Left colon (tissue), 2 donors: ENCODE results near the gene PLEKHA6. TPM values are rescaled to one million over a fixed set of nuclear protein-coding genes. Genes with fewer than 3 reads are reported as not detected.
A peak's percentile ranks its signal among the peaks of the same experiment; 100 is the strongest.

Source experiments
- ATAC-seq: fragments of 200-7000 bp; cut with Tn5 transposase; one replicate; pipeline ENCODE4 v1.9.1; 2020; ENCODE audit warnings: mild to moderate bottlenecking, moderate library complexity
- DNase-seq, 2 donors: peaks; one replicate each; pipeline ENCODE4 v3.0.0-alpha.2; 2020
- intact Hi-C, 2 donors: fragments of 100-400 bp; cut with DNase I in 1 of 2; cut with micrococcal nuclease in 1 of 2; formaldehyde crosslinking; loops; one replicate each; pipeline versions ENCODE4 v1.11.2 to v1.14.0; 2022; cut with DNase I, micrococcal nuclease
- total RNA-seq, 2 donors: library from RNA; stranded (reverse); fragmentation: NEBNext Ultra II Directional; extraction: Animal tissue kit (Norgen Biotek cat#: 25700); gene quantifications; one replicate each; pipeline ENCODE4 v1.2.1, GENCODE V29; 2021
- donor health status: DM: no; HTN: no; CAD: no.
- donor health status: DM: yes; HTN: yes; CAD: no.

The PLEKHA6 gene
- total RNA-seq, 2 donors from 2014 or later: 110 to 131 TPM

DNA sequence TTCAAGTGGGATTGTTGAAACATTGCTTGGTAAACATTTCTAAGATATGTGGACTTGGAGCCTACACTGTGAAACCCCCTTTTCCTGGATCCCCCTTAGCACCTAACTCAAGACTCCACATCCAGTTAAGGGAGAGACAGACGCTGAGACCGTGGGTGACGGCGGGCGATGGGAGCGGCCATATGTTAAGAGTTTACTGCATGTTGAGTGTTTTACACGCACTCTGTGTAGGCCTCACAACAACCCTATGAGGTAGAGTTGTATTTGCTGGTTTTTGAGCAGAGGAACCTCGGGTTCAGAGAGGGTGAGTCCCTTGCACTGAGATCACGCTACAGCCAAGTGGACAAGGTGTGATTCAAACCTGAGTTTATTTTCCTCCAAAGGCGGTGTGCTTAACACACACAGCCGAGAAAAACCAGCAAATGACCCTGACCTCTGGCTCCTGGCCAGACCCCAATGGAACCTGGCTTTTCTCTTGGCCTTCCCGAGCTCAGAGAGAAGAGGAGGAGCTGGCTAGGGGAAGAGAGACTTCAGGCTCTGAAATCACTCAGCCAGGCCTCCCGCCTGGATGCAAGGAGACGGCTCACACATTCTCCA is 99.0 kb downstream of the PLEKHA6 start:
- intact Hi-C loops: loop anchor here (5.0 to 10.0 kb wide), 2 partner anchors 102 to 104 kb away; no protein-coding TSS in a partner anchor
- no peak for ATAC-seq
- no peak for DNase-seq

DNA sequence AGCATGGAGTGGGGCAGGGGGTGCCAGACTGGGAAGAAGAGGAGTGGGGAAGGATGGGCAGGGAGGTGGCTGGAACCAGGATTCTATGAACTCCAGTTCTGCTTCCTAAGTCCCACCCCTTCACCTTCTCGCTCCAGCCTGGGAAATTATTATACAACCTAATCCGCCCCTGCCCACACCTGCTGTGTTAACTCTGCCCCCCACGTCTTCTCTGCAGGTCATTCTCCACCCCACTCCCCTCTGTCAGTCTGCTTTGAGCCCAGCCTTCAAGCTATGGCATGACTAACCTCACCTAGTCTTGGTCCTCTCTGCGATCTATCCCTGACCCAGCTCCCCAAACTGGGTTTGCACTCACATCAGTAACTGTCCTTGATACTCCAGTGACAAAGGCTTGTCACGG is 99.9 kb downstream of the PLEKHA6 start:
- ATAC-seq: no peak
- intact Hi-C loops: loop anchor here (5.0 to 10.0 kb wide), 2 partner anchors 103 to 105 kb away; no protein-coding TSS in a partner anchor
- DNase-seq: no peak

DNA sequence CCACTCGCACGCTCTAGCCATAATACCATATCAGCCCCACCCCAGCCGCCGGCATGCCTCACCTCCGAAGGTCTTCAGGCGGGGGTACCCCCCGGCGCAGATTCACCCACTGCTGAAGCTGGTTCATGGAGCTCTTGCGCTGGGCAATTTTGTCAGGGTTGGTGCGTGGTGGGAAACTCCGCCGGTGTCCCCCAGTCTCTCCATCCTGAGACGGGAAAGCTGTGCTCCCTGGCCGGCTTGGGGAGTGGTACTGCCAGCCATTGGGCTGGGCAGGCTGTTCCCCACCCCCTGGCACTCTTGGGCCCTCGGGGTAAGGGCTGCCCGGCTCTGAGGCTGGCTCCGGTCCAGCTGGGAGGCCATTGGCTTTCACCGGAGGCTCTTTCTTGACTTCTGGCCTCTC is 100.5 kb downstream of the PLEKHA6 start:
- ATAC-seq (peak; percentile 7), DNase-seq (no peak)
- intact Hi-C loops: no loop called here

DNA sequence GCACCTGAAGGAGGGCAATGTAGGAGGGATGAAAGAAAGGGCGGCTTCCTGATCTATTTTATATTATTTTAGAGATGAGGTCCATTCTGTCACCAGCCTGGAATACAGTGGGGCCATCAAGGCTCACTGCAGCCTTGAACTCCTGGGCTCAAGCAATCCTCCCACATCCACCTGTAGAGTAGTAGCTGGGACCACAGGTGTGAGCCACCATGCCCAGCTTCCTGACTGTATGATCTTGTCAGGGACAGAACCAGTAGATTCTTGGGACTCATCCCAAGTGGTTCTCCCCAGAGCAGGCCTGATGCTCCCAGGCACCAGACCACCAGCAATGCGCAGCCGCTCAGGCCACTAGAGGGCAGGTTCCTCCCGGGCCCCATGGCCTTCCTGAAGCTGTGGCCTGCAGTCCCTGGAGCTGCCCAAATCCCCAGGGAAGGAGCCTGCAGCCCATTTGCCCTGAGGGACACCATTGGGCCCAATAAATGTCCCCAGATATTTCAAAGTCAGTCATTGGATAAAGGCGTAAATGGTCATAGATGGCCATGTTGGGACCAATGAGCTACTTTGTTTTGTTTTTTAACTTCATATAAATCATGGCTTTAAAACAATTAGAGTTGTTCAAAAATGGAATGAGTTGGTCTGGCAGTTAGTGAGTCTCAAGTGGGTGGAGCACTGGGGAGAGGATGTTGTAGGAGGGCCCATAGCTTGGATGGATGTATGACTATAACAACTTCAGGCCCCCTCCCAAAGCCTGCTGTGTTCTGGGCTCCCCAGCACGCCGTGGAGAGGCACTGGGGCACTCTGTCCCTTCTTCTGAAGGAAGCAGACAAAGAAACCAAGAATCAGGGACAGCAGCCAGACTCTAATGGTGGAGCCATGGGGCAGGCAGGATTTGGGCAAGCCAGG is 101.3 kb downstream of the PLEKHA6 start:
- peak in 1 of 2 donors; percentile 61 for DNase-seq

DNA sequence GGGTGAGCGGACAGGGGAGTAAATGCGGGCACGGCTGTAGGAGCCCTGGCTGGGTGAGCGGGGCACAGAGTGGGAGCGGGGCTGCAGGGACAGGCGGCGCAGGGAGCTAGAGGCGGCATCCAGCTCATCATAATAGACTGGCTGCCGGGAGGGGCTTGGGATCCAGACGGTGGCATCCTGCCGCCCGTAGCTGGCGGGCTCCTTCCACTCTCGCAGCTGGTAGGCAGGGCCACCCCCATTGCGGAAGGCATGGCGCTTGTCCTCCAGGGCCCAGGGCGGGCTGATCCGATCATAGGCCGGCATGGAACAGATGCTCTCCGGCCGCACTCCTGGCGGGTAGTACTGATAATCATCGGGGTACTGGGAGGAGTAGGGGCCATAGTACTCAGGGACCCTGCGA is 102.3 kb downstream of the PLEKHA6 start:
- intact Hi-C loops: no loop called here
- ATAC-seq (no peak), DNase-seq (no peak)

More for the DNA sequence above, 101.3 kb downstream of the PLEKHA6 start:
- ATAC-seq: peak; percentile 66
- intact Hi-C loops: no loop called here

DNA sequence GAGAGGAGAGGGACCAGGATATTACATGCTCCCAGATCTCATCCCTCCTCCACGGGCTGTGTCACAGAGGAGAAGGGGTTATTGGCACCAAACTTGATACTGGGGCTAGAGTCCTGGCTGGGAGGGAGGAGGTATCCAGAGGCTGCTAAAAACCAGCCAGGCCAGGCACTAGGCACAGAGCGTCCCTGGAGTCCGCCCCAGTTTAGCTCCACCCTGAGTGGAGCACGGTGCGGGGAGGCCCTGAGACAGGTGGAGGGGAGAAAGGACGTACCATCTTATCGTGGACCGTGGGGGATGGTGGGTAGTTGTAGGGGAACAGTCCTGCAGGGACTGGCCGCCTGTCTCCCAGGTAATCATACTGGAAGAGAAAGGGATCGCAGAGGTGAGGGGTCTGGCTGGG is 103.2 kb downstream of the PLEKHA6 start:
- no peak for ATAC-seq
- intact Hi-C loops: no loop called here
- DNase-seq: no peak

DNA sequence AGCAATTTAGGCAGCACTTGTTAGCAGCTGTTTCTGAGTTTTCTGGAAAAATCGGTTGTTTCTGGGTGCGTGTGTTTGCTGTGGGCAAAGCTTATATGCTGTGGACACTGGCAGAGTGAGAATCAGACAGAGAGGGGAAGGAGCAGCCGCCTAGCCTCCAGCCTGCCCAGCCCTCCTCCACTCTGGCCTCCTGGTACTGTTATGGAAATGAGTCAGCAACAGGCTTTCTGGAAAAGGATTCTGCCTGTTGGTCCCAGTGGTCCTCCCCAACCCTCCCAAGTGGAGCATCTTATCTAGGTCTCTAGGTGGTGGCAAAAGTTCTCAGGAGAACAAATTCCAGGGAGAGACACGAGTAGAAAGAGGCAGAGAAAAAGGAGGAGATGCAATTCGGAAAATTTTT is 103.8 kb downstream of the PLEKHA6 start:
- no peak for ATAC-seq
- intact Hi-C loops: no loop called here
- DNase-seq: no peak

DNA sequence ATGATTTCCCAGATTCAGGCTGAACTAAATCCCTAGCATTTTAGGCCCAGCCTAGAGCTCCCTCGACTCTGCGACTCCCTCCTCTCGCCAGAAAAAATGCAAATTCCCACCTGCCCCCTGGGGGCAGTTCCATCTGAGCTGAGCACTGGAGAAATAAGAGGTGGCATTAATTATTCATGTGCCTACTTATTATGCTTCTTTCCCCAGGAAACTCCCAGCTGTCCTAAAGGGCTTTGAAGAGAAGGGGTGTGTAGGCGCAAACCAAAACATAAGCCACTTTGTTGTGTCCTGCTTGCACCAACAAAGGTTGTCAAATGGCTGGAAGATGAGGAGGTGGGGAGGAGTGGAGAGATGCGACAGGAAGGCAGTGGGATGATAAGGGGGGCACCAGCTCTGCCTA is 104.5 kb downstream of the PLEKHA6 start:
- ATAC-seq: no peak
- DNase-seq: no peak
- intact Hi-C loops: no loop called here

DNA sequence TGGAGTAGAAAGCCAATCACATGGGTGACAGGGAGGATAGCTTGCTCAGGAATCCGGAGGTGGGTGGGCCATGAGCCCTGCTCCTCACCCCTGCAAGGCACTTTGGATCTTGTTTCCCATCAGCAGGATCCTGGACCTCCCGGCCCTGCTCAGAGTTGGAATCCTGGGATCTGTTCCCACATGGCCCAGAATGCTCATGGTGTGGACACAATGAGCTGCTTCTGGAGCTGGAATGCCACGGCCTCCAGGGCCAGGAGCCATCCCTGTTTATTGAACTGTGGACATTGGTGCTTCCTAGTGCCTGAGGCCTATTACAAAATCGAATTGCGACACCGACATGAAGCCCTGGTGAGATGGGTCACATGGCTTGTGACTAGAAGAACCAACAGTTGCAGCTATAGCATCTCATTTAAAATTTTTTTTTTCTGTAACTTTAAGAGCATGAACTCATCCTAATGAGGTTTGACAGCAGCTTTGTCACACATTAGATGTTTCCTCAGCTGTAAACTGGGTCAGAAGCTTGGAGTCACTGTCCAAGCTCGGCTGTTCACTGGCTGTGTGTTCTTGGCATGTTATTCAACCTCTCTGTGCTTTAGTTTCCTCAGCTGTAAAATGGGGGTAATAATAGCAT is 105.6 kb downstream of the PLEKHA6 start:
- ATAC-seq (no peak), DNase-seq (peak; percentile 14 to 51)
- intact Hi-C loops: no loop called here

DNA sequence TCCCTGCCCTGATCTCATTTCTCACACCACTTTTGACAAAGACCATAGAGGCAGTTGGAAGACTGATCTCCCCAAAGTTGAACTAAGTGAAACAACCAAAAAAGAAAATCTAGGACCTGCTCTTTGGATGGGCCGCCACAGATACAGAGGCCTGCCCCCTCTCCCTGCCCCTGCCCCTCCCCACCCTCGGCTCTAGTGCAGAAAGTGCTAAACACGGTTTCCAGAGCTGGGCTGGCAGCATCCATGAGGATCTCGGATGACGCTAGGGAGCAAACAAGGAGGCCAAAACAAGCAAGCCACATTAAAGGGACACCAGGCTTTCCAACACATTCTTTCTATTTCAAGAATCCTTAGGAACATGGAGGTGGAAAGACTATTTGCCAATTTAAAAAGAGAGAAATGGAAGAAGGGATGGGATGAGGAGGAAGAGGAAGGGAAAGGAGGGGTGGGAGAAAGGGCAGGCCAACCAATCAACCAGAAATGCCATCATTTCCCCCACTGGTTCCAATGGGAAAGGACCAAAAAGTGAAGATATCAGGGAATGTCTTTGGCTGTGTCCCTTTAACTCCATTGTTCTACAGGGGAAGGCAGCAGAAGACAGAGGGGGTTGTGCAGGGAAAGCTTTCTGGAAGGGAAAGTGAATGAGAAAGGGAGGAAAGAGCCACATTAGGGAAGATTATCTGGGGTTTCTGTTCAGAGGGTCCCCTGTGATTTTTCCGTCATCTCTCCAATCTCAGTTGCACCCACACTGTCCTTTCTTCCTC is 107.6 kb downstream of the PLEKHA6 start:
- DNase-seq (no peak), ATAC-seq (no peak)
- intact Hi-C loops: no loop called here

DNA sequence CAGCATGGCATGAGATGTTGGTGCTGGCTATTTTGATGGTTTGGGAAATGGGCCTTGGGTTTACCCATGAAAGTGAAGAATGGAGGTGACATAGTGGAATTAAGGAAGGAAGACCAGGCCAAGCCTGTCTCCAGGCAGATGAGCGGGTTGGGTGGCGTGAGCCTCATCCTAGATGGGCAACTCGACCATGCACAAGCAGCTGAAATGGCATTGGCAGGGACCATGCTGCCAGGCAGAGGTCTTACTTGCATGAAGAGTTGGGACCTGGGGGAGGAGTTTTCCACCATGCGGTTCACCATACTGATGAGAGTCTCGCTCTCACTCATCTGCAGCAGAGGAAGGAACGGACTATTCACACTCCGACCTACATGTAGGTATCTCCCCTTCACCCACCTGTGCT is 108.4 kb downstream of the PLEKHA6 start:
- no peak for ATAC-seq

DNA sequence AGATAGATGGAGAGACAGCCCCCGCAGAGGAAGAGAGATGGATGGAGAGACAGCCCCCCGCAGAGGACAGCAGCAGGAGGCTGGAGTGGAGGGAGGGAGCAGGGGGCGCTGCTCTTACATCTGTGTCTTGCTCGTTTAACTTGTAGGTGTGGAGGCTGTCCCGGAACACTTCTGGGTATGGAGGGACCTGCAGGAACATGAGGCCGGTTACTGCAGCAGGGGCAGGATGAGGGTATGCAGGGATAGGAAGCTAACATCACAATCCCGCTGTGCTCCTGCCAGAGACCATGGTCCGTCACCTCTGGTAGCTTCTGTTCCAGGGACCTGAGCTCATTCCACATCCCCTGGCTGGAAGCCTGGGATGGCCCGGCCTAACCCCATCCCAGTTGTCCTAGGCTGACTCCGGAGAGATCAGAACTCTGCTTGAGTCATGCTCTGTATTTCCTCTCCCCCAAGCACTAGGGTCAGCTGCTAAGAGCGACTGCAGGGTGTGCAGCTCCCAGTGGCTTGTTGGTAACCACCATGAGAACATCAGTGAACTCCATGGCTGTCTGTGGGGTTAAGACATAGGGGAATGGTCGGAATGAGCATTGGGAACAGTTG is 109.2 kb downstream of the PLEKHA6 start:
- no peak for DNase-seq
- intact Hi-C loops: no loop called here
- peak; percentile 7 for ATAC-seq

More for the DNA sequence above, 108.4 kb downstream of the PLEKHA6 start:
- intact Hi-C loops: no loop called here
- no peak for DNase-seq

DNA sequence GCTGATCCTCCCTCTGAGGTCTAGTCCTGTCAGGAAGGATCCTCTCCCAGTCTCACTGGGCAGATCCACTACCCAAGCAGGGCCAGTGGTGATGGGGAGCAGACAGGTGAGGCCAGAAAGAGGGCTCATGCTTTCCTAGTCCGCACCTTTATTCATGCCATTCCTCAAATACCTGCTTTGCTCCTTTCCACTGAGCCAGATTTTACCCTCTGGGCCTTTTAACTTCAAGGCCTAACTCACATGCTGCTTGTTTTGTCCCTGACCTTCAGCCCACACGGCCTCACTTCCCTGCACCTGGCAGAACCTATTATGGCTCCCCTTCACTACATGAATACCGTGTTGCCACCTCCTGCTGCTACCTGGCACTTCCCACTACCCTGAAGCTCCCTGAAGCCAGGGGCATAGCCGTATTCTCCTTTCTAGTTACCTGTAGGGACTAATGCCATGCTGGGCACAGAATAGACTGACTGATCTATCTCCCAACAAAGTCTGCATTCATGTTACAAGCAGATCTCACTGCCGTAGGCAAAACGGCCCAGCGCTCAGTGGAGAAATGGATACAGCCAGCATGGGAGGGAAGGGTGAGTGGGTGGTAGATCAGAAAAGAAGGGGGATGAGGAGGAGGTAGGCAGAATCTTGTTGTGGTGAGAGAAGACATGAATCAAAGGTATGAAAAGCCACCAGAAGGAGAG is 109.8 kb downstream of the PLEKHA6 start:
- intact Hi-C loops: no loop called here
- no peak for ATAC-seq
- DNase-seq: no peak

DNA sequence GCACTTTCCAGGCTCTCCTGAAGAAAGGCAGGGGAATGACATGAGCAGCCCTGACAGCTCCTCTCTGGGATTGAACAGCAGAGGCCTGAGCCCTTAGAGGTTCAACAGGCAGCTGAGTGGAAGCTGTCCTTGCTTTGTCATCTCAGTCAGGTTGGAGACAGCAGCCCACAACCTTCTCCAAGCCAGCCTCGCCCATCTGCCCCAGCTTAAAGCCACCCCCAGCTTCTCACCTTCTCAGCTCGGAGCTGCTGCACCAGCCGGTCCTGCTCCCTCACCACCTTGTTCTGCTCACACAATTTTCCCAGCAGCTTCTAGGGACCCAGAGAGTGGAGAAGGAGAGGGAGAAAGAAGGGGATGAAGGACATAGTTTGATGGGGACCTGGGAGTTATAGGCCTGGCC is 110.8 kb downstream of the PLEKHA6 start:
- intact Hi-C loops: no loop called here
- DNase-seq: no peak
- ATAC-seq: no peak

DNA sequence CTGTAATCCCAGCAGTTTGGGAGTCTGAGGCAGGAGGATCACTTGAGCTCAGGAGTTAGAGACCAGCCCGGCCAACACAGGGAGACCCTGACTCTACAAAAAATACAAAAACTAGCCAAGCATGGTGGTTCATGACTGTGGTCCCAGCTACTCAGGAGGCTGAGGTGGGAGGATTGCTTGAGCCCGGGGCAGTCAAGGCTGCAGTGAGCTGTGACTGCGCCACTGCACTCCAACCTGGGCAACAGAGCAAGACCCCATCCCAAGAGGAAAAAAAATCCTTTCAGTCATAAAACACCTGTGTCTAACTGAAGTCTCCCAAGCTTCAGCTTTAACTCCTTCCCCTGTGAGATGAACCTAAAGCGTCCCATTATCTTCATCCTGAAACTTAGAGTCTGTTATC is 112.9 kb downstream of the PLEKHA6 start:
- intact Hi-C loops: no loop called here
- ATAC-seq (no peak), DNase-seq (no peak)

DNA sequence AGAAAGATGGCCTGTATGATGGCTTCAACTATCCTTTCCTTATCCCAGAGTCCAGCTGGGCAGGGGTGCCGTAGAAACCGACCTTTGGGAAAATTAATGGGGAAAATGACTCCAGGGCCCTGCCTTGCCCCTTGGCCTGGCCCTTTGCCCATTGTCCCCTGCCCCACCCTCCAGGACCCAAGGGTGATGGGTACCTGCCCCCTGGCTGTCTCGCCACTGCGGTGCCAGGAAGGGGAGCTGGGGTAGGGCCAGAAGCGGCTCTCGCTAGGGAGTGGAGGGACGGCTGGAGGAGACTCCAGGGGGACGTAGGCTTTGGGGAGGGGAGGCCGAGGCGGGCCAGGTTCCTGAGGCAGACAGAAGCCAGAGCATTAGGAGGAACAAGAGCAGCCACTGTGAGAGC is 116.8 kb downstream of the PLEKHA6 start:
- ATAC-seq (peak; percentile 26), DNase-seq (no peak)
- intact Hi-C loops: no loop called here

DNA sequence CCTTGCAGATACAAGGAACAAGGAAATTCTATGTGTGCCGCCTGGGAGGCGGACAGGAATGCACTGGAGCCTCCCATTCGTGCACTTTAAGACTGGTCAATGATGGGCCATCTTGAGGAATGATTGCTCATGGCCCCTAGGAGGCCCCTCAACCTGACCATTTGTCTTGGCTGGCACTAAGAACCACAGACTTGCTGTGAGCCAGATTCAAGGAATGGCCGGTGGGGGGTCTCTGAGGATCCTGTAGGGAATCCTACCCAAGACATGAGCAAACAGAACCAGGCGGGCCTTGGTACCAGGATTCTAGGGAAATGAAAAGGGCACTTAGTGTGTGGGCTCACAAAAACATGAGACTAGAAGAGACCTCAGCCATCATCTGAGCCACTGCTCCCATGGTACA is 117.8 kb downstream of the PLEKHA6 start:
- intact Hi-C loops: no loop called here
- DNase-seq (no peak), ATAC-seq (no peak)

DNA sequence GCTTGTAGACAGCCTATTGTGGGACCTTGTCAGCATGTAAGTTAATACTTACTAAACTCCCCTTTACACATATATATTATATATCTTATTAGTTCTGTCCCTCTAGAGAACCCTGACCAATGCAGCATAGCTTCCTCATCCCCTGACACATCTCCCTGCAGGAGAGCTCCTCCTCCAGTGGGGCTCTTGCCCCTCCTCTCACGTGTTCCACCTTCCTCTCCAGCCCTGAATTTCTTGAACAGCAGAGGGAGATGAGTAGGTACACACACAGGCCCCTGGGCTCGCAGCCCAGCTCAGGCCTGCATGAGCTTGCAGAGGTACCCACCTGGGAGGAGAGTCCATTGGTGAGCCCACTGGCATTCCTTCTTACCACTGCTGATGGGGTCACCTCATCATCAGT is 118.7 kb downstream of the PLEKHA6 start:
- DNase-seq (no peak), ATAC-seq (peak; percentile 51)
- intact Hi-C loops: no loop called here
